HG03066 (cell line): ENCODE data around the gene SARS1.
"Not testable (repeated sequence)": the region's sequence is repeated elsewhere in the genome, so short reads cannot be mapped to it uniquely, and the experiment has no call there.

Experiments
- ATAC-seq: cut with Tn5 transposase; IDR thresholded peaks from one replicate; pipeline ENCODE4 v1.9.1; 2021; ENCODE audit warnings: low read depth; ENCODE audit not compliant: unreplicated experiment

SARS1 gene

DNA sequence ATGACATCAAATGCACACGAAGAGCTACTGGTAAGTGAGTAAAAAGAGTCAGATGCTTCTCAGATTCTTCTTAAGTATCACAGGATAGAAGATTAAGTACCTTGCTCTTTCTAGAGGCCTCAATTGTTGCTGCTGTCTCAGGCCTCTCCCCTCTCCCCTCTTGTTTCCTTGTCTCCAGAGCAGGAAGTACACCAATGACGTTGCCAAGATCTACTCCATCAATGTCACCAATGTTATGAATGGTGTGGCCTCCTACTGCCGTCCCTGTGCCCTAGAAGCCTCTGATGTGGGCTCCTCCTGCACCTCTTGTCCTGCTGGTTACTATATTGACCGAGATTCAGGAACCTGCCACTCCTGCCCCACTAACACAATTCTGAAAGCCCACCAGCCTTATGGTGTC lies 21.3 kb upstream of the SARS1 start:
- no peak for ATAC-seq

GRCh38 chr1:109193653-109194590 lies 19.8 kb upstream of the SARS1 start:
- no peak for ATAC-seq

DNA sequence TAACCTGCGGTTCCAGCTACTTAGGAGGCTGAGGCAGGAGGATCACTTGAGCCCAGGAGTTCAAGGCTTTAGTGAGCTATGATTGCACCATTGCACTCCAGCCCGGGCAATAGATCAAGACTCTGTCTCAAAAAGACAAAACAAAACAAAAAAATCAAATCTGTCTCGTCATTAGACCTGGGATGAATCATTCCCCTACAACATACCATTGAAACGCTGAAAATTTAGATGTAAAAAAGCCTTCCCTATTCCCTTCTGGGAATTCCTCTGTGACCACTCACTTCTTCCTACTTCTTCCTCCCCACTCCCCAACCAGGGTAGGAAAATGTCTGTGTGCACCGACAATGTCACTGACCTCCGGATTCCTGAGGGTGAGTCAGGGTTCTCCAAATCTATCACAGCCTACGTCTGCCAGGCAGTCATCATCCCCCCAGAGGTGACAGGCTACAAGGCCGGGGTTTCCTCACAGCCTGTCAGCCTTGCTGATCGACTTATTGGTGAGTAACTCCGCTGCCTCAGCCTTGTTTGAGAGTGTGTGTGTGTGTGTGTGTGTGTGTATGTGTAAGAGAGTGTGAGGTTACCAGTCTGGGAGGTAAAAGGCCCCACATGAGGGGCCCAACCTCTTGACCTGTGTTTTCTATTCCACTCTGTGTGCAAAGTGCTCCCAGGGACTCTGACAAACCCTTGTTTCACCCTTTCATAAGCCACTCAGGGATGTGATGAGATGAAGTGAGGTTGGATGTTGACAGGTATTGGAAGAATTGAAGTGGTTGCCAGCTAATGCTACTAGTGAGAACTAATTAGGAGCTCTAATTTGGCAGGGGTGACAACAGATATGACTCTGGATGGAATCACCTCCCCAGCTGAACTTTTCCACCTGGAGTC lies 16.3 kb upstream of the SARS1 start:
- no peak for ATAC-seq

GRCh38 chr1:109198043-109198695 lies 15.5 kb upstream of the SARS1 start:
- ATAC-seq: no peak

GRCh38 chr1:109198745-109199144 lies 15.0 kb upstream of the SARS1 start:
- no peak for ATAC-seq

GRCh38 chr1:109199710-109200109 lies 14.0 kb upstream of the SARS1 start:
- no peak for ATAC-seq

DNA sequence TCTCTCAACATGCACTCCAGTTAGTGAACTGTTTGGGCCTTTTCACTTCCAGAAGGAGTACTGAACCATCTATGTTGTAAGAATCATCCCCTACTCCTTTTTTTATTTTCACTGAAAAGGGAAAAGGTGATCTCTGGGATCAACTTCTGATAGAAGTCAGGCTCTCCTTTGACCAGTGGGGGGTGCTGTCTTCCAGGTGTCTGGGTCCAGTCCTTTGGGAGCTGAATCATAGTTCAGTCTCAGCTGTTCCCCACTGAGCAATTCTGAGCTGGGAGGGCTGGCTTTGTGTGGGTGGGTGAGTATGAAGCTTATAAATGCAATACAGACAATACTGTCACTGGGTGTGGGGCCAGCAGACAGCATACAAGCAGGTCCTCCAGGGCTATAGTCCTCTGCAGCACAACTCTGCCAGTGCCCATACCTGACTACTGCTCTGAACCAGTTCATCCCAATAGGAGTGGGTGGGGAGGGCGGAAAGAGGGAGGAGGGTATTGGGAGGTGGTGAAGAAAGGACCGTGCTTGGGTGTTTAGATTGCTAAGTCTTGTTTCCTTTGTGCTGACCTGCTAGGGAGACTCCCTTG lies 12.5 kb upstream of the SARS1 start:
- no peak for ATAC-seq

DNA sequence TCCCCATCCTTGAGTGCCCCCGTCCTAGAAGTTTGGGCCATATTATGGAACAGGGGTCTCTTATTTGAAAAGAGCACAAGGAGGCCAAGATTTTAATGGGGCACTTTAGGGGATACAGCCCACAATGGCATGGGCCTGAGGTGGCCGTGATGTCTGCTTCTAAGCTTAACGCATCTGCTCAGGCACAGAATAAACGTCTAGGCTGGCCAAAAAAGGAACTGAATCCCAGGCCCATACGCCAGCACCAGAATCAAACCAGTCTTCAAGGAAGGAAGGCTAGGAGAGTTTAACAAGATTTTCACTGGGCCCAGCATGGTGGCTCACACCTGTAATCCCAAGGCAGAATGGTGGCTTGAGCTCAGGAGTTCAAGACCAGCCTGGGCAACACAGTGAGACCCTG lies 9.2 kb upstream of the SARS1 start:
- no peak for ATAC-seq

- no peak for ATAC-seq
Observed at GRCh38 chr1:109206339-109206738, 7.4 kb upstream of the SARS1 start.

GRCh38 chr1:109207467-109208103 lies 6.1 kb upstream of the SARS1 start:
- no peak for ATAC-seq

DNA sequence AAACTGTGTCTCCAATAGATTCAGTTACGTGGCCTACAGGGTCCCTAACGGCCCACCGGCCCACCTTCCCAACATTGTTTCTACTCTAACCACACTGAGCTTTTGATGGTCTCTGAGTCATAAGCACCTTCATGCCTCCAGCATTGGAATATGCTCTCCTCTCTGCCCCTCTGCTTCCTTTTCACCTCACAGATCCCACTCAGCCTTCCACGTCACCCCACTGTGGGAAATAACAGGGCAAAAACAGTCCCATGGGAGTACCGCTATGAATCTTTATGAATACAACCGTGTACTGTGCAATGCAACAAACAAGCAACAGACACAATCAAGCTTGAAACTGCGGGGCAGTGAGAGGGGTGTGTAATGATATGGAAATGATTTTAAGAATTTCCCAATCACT lies 5.3 kb upstream of the SARS1 start:
- no peak for ATAC-seq

DNA sequence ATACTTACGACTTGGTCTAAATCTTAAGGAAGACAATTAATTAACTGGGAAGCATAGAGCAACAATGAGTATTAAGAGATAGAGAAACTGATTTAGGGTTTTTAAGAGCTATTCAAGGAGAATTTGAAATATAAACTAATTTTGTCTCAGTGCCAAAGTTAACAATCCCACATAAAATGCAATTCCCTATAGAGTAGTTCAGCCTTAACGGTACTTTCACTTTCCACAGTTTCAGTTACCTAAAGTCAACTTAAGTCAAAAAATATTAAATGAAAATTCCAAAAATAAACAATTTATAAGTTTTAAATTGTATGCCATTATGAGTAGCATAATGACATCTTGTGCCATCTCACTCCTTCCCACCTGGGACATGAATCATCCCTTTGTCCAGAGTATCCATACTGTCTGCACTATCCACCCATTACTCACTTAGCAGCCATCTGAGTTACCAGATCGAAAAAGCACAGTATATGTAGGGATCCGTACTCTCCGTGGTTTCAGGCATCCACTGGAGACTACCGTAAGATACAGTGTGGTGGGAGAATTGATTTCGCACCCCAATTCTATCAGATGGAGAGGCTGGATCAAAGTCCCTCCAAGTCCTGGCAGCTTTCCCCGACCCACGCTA lies 4.8 kb upstream of the SARS1 start:
- ATAC-seq: no peak

- no peak for ATAC-seq
Observed at GRCh38 chr1:109210058-109210457, 3.7 kb upstream of the SARS1 start.

DNA sequence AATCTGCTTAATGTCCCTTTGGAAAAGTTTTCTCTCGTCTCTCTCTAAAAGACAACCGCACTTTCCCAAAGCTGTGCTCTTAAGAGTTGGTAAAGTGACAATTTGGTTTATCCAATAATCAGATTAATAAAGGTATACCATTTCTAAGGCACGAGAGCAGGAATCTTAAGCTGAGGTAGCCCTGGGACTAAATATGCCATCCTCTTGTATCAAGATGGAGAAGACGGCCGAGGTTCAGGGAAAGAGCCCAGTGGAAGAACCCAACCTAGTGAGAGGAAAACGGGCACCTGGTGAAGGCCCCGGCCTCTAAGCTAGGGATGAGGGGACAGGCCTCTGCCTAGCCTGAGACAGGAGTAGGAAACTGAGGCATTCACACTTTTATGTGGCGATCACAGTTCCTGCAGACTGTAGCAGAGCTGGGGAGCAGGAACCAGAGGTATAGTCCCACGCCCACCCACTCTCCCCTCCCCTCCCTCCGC lies 334 bp upstream of the SARS1 start:
- no peak for ATAC-seq

DNA sequence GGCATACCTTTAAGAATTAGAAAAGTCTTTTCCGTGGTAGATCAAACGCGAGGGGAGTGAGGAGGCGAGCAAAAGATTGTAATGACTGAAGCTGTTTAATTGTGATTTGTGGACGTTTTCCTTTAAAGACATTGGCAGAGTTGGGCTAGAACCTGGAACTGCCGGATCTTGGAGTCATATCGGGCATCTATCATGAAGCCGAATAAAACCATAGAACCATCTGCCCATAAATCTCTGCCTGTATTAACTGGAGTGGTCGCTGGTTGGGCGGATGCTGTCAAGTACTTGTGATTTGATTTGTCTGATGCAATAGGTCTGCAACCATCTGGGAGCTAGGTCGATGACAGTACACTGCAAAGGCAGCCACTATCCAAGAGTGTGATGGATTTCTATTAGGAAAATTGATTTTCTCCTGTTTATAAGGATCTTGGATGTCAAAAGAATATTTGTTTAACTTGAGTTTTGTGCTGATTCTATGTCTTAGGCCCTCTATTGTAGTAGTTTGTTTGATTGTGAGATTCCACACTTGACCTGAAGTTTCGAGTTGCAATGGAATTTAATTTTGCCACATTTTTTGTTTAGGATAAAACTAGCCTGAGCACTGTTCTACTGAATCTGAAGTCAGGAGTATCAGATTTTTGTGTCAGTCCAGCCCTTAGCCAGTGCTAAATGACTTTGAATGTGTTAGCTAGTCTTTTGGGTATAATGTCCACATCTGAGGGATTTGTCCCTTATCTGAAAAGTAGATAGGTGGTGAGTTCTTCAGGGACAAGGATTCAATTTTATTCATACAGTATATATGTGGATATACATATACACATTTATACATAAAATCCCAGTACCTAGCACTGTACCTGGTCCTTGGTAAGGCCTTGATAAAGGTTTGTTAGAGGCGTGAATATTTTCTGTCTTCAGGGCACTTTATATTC lies 1.2 kb downstream of the SARS1 start:
- ATAC-seq: peak; percentile 29

DNA sequence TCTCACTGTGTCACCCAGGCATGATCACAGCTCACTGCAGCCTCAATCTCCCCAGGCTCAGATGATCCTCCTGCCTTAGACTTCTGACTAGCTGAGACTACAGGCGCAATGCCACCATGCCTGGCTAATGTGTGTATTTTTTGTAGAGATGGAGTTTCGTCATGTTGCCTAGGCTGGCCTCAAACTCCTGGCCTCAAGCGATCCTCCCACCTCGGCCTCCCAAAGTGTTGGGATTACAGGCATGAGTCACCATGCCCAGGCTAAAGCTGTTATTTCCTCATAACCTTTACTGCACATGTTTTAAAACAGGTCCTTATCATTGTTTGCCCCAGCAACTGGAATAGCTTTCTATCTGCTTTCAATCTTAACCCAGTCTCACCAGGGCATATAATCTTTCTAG lies 2.9 kb downstream of the SARS1 start:
- ATAC-seq: no peak

DNA sequence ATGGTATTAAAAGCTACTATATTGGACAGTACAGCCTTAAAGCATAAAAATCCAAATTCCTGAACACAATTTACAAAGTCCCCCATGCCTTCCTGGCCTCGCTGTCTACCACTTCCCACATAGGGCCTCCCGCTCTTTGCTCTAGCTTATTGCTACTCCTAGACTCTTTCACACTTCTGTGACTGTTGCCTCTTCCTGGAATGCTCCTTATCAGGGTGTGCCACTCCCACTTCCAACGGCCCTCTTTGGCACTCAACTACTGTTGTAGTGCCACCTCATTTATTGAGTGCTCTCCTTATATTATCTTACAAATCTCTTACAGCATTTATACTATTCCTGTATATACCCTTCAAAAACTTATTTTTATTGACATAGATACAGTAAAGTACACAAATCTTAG lies 4.8 kb downstream of the SARS1 start:
- no peak for ATAC-seq

DNA sequence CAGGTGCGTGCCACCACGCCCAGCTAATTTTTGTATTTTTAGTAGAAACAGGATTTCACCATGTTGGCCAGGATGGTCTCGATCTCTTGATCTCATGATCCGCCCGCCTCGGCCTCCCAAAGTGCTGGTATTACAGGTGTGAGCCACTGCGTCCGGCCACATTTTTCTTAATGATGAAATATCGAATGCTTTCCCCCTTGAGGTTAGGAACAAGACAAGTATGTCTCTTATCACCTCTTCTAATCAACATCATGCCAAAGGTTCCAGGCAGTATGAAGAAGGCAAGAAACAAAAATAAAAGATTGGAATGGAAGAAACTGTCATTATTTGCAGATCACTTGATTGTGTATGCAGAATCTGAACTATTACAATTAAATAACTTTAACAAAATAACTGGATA lies 7.5 kb downstream of the SARS1 start:
- ATAC-seq: not testable (repeated sequence)

GRCh38 chr1:109225308-109225707 lies 11.6 kb downstream of the SARS1 start:
- no peak for ATAC-seq
